Transverse colon (tissue), 3 donors: ENCODE results near the gene PIK3IP1.

ENCODE experiments used
- CTCF ChIP-seq, 5 experiments: fragments of 200-600 bp in 3 of 5; fragments of 450-650 bp in 2 of 5; sonication (generic) in 3 of 5; IDR thresholded peaks; 1 replicate in 2 of 5; 2 replicates in 3 of 5; pipeline ENCODE4 v1.5.1; 2016 to 2017; ENCODE audit warnings: antibody characterized with exemption in 5 of 5, inconsistent platforms in 3 of 5, mild to moderate bottlenecking in 2 of 5, moderate library complexity in 1 of 5
- POLR2A ChIP-seq: fragments of 450-650 bp; IDR thresholded peaks from one replicate; pipeline ENCODE4 v1.6.1; 2016; ENCODE audit warnings: antibody characterized with exemption, mild to moderate bottlenecking, moderate library complexity

GRCh38 chr22:31290494-31291471 lies 1.5 kb downstream of the PIK3IP1 start:
- peak; percentile 98 for TF ChIP-seq POLR2A
- no peak for TF ChIP-seq CTCF (IDR thresholded peaks at IDR 0.05)
